HG02763 (cell line): ENCODE results near the gene PTPN1.

ENCODE experiments used
- ATAC-seq: cut with Tn5 transposase; IDR thresholded peaks from one replicate; pipeline ENCODE4 v1.9.1; 2021; ENCODE audit warnings: mild to moderate bottlenecking, moderate library complexity; ENCODE audit not compliant: unreplicated experiment

Gene PTPN1

DNA sequence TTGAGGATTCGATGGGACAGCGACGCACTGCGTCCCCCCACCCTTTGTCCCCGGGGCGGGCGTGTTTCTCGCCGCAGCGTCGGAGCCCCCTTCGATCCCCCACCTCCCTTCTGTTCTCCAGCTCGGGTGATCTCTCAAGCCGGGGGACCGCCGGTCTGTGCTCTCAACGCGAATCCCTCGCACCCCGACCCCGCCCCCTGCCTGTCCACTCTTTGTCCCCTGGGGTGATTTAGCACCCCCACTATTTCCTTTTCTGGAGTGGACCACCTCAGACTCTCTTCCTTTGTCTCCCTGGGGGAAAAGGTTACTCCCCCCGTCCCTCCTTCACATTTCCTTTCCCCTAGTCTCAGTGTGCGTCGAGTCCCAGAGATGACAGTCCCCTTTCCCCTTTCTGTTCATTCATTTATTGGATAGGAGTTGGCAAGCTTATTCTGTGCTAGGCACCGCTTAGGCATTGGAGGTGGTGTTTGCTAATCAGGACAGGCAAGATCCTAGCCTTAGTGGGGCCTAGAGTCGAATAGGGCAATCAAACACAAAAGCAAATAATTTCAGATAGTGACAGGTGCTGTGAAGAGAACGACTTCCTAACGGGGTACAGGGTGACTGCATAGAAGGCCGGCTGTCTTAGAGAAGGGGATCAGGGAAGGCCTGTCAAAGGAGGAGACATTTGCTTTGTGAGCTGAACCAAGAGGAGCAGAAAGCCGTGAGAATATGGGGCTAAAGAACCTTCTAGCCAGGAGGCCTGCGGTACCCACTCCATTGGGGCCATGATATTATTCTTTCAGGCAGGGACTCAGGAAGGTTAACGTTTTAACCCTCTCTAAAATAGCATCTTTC, 741 bp downstream of the PTPN1 start:
- ATAC-seq = no peak

DNA sequence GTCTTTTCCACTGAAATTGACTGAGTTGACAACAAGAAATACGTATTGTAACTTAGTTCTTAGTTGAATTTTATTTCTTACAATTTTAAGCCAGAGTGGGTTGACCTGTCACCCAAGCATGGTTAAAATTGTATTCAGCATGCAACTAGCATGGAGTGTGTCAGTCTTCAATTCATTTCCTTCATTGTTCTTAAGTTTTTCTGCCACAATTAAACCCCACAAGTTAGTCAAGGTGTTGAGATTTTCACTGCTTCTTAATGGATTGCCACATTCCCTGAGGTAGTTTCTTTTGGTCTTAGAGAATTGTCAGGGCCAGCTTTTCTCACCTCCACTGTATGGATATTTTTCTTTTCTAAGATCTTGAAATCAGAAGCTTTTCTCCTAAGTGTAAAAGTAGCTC, 2.1 kb downstream of the PTPN1 start:
- ATAC-seq = no peak

DNA sequence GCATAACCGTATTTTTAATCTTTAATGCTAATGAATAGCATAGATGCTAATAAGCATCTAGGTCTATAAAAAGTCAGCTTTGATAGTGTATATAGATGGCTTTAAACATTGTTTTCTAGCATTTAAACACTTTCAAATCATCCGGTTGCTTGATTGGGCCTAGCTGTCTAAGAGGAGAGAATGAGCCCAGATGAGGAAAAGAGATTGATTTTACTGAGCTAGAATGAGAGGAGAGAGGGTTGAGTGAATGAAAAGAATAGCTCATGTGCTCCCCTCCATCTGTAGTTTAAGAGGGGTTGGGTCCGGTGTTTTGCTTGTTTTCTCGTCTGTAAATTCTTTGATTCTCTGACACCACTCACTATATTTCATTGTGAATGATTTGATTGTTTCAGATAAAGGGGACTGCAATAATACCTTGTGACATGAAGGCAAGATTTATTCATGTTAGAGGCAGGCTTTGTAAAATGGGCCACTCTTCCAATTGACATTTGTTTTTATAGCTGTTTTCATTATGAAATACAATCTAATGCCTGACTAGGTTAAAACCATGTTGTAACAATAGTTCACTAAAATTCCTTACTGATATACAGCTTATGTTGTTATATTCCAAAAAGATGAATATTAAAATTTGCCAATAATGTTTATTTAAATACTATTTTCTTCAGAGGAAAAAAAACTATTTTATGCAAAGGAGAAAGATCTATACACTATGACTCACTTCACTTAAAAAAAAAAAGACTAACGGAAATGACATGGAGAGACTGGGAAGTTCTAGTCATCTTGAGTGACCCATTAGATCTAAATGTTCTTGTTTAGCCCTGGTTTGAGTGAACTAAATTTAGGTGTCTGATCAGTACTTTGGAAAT, 3.2 kb downstream of the PTPN1 start:
- ATAC-seq = no peak

DNA sequence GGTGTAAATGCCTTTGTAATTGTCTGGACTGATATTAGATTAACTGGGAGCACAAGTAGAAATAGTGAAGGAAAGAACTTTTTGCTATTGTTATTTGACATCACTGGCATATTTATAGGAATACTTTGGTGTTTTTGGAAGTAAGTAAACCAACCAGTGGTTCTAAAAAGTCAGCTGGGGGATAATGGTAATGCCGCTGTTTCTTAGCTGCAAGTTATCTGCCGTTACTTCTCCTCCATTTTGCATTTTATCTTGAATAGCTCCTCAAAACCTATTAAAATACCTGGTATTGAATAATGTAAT, 3.8 kb downstream of the PTPN1 start:
- ATAC-seq = no peak

DNA sequence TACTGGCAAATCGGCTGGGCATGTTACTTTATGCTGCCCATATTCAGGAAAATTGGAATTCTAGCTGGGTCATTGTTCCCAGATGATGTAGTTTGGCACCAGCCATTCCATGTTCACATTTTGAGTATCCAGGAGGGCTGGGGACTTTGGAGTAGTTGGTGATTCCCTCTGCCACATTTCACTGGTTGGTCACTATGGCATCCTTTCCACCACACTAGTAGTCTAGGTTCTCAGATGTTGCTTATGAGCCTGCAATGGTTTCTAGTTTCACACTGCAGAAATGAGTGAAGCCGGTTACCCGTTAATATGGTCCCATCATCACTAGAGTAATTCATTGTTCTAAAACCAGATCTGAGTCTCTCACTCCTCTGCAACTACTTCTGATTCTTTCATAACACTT, 4.6 kb downstream of the PTPN1 start:
- no peak for ATAC-seq

DNA sequence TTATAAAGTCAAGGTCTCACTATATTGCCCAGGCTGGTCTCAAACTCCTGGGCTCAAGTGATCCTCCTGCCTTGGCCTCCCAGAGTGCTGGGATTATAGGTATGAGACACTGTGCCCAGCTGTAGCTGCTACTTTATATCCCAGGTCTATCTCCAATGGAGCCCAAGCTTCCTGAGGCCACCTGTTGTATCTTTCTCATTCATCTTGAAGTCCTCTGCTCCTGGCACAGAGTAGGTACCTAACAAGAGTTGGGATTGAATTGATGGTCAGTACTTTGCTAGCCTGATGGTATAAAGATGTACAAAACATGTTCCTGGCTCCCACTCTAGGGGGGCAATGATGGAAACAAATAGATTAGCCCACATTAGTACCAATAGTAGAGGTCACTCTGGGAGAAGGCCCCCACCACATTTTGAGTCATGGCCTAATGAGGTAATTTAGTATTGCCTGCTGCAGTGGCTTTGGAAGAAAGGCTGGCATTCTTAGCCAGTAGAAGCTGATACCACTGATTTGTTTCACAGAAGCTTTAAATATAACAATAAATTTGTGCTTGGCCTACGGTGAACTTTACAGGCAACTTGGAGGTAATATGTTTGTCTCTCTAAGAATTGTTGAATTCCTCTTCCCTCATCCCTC, 5.4 kb downstream of the PTPN1 start:
- no peak for ATAC-seq

DNA sequence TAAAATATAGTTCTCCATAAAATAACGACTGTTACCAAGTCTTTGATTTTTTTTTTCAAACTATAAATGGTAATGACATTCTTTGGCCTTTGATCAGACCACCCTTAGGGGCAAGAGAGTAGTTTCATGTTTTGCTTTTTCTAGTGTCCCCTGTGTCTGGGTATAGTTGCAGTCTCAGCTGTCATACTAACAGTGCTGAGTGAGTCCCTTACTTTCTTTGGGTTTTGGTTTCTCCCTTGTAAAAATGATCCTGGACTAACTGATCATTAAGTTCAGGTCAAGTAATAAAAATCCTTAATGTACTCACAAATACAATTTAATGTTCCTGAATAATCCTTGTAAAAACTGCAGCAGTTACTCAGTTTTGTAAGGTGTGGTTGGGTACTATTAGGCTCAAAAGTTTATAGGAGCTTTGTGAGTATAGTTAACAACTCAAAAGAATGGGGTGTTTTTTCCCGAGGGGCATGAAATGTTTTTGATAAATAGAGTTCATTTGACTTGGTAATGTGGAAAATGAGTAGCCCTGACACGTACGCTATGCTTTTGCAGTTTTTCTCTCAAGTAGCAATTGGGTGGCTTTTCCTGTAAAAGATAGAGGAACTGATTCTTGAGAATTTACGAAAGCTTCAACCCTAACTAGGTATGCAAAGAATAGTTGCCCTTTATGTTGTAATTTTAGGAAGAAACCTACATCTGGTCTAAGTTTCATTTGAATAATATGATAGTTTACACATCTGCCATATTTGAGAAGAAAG, 6.2 kb downstream of the PTPN1 start:
- peak; percentile 43 for ATAC-seq

DNA sequence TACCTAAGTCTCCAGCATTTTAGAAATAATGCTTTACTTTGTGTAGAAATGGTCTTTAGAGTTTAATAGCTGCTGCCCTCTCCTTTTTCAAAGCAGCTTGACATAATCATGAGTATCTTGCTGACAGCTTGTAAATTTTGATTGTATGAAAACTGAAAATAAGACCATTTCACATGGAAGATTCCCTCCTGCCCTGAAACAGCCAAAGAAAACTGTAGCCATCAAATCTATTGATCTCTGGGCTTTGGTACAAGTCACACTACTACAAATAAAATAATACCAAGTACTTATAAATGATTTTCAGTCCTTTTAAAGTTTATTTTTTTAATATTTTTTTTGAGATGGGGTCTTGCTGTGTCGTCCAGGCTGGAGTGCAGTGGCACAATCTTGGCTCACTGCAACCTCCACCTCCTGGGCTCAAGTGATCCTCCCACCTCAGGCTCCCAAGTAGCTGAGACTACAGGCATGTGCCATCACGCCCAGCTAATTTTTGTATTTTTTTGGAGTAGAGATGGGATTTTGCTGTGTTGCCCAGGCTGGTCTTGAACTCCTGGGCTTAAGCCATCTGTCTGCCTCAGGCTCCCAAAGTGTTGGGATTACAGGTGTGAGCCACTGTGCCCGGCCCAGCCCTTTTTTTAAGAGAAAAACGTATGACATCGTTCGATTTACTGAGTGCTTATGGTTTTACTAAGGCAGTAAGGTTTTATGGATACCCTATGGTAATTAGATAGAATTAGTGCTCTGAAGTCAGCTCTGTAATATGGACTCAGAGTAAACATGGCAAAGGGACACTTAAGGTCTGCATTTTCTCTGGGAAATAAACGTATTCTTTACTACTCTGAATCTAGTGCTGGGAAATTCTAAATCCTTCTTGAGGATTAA, 7.0 kb downstream of the PTPN1 start:
- no peak for ATAC-seq

DNA sequence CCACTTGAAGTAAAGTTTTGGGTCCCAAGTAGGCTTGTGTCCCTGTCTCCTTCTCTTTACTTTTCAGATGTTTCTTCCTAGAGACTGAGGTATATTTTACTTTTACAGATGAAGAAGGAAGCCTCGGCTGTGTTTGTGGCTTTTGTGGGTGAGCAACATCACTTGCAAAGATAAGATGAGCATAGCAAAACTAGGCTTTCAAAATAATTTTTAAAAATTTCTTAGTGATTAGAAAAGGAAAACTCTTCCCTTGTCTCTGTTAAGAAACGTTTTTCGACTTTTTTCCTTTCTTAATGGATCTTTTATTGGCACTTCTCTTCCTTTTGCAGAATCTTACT, 7.6 kb downstream of the PTPN1 start:
- no peak for ATAC-seq

DNA sequence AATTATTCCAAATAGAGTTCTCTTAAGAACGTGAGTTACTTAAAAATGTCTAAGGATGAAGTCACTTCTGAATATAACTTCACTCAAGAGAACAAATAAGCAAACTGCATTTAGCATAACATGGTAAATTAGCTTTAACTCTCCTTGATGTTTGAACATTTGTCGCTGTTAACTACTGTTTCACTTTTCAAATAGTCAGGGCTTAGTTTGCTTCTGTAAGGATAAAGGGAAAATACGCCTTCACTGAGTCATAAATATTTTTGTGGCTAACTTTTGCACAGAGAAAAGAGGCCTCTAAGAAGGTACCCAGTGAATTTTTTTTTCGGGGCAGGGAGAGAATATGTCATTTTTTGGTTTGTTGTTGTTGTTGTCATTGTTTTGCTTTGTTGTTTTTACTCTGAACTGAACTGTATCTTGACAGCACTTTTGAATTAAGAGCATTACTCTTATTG, 8.1 kb downstream of the PTPN1 start:
- no peak for ATAC-seq

DNA sequence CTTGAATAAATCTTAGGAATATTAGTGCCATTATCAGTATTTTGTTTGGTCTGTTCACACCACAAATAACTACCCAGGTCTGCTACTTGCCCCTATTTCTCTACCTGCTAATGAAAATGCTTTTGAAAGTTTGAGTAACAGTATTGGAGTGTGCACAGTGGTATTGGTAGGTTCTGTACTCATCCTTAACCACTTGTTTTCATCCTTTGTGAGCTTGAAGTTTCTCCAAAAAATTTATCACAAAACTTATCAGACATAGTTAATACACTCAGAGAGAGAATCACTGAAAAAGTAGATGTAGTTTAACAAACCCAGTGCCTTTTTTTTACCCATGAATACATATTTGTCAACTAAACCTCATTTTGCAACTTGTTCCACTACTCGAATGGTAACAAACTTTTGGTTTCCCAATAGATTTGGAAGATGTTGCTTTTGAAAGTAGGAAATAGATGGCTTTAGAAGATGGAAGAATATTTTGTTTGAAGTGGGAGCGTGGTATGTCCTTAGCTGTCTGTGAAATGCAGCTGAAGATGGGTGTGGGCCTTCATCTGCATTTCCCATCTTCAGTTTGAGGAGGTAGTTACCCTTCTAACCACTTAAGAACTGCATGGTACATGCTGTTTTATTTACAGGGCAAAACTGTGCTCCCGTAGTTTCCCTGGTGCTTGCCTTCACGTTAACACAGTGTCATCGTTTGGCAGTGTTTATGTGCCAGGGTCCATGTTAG, 9.0 kb downstream of the PTPN1 start:
- ATAC-seq = no peak

DNA sequence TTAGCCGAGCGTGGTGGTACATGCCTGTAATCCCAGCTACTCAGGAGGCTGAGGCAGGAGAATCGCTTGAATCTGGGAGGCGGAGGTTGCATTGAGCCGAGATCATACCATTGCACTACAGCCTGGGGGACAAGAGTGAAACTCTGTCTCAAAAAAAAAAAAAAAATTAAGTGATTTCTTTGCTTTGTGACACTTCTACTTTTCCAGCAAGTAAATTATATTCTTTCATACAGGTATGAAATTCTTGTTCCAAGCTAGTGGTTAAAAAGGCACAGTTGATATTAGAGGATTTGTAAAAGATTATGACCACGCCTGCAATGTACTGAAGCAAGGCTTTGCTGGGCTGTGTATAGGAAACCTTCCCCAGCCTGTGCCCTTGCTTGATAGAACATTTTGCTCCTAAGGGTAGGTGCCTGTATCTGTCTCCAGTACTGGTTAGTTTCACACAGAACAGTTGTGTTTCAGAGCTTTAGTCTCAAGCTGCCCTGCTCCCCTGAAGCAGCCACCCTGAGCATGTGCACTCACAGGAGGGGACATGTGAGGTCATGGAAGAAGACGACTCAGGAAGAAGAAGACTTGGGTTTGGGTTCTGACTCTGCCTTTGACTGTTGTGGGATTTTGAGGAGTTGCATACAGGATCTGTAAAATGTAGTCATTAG, 10.2 kb downstream of the PTPN1 start:
- no peak for ATAC-seq

DNA sequence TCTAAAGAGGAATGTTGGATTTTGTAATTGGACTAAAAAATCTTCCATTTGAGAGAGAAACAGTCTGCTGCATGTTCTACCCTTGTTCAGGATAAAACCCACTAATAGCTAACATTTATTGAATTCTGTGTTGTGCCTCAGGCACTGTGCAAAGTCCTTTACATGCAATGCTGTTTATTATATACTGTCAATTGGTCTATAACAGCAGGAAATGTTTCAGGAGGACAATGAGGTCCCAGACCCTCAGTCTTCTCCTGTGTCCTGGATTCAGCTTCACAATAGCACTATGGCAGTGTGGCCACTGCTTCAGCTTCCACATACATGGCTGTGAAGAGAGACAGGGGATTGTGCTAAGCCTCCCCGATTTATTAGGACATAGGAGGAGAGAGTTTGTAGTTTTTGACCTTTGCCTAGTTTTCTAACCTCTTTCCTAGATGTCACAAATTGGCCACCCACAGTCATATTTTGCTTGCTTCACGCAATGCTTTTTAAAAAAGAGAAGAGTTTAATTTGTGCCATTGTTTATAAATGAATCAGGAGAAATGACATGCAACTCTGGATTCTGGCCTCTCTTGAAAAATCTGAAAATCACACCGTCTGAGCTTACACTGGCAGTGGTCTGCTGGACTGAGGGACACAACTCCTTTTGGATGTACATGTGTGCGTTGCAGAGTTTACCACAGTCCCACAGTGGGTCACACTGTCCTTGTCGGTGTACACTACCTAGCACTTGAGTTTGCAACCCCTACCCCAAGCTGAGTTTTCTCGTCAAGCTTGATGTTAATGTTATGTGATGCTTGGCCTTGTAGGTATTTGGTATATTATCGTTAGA, 11.3 kb downstream of the PTPN1 start:
- ATAC-seq = no peak

DNA sequence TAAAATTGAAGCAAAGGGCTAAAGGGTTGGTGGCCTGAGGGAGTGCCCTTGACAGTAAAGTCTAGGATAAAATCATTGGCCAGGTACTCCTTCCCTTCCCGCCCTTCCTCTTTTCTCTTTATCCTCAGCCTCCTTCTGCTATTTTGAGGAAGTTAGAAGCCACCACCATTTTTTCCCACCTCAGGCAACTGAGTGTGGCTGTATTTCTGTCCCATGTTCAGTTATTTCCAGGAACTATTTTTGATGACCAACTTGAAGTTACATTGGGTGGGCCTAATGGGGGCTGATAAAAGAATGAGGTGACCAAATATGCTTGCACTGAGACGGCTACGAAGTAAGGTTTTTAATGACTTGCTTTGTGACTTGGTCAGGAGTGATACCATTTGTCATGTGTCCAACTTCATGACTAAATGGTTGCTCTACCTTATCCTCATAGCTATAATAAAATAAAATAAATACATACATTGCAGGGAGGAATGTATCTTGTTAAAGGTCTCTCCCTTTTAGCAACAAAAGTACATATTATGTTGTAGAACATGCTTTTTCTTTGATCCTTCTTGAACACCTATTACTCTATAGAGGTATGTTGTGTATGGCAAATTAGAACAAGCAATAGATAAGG, 12.0 kb downstream of the PTPN1 start:
- ATAC-seq = no peak

DNA sequence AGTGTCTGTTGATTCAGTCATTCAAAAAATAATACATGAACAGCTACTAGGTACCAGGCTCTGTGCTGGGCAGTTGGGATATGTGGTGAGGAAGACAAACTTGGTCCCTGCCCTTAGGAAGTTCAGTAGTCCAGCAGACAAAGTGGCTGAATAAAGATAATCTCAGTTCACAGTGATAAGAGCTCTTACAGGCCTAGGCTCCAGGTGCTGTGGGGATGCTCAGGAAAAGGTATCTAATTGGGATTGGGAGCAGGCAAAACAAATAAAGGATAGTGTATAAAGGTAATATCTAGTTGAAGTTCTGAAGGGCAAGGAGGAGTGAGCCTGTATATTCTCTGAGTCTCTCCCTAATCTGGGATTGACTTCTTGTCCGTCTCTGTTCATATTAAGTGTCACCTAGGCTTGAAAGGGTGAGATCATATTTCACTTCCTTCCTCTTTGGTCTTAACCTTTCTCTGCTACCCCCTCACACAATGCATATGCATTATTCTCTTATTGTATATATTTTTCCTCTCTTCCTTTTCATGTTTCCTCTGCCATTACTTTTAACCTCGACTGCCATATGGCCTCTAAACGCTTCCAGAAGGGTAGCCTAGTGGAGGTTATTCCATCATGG, 13.5 kb downstream of the PTPN1 start:
- no peak for ATAC-seq

DNA sequence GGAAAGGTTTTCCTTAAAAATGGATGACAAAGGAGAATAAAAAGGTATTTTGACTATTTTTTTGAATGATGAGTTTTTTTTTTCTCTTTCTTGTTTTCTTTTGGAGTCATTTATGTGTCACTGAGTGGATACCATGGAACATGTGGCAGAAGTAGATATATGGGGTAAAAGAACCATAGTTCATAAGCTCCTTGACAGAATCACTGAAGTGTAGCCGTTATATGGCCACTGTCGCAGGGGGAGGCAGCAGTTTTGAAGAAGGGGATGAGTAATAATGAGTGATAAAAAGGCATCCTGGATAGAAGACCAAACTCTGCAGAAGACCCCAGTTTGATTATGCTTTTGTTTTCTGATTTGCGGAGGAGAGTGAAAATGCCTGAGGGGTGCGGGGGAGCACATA, 15.5 kb downstream of the PTPN1 start:
- no peak for ATAC-seq

DNA sequence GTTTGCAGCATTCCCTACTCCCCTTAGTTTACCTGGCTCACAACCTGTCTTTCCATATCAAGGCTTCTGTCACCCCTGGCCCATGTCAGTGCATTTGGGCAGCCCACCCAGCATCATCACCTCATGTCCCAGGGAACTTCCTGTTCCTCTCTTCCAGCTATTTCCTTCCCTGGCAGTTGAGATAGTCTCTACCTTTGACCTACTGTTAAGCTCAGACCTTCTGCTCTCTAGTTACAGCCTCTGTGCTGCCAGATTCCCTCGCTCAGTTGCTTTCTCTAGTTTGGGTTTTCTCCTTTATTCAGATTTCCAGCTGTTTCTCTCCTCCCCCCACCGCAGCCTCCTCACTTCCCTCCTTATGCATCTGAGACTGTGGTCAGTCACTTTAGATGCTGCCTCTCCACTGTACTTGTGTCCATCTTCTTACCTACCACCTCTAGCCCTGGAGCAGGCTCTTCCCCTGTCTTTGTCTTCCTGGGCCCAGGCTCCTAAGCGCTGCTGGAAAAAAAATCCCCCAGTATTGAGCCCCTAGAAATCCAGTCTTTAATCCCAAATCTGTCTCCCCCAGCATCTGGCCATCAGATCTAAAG, 16.3 kb downstream of the PTPN1 start:
- ATAC-seq = no peak
